WI38 (cell line): Measurements from ENCODE around the gene PHF21B.

Experiments used
- H3K4me3 ChIP-seq: 2 replicates; pipeline ENCODE4 v1.5.1; 2011; ENCODE audit warnings: low read depth, mild to moderate bottlenecking, control low read depth, low read length
- CTCF ChIP-seq: IDR thresholded peaks from 2 replicates; pipeline ENCODE4 v1.5.1; 2012; ENCODE audit warnings: low read depth, mild to moderate bottlenecking, control low read depth, low read length

PHF21B gene

GRCh38 chr22:44916281-44917231 lies 93.2 kb downstream of the PHF21B start:
- no peak overlapping the region for H3K4me3 ChIP-seq
- no peak for TF ChIP-seq CTCF

GRCh38 chr22:44915441-44915840 lies 94.4 kb downstream of the PHF21B start:
- TF ChIP-seq CTCF: no peak

GRCh38 chr22:44914026-44914721 lies 95.6 kb downstream of the PHF21B start:
- H3K4me3 ChIP-seq: no peak overlapping the region
- TF ChIP-seq CTCF: no peak

More at GRCh38 chr22:44915441-44915840, 94.4 kb downstream of the PHF21B start:
- no peak overlapping the region for H3K4me3 ChIP-seq

GRCh38 chr22:44913198-44913983 lies 96.4 kb downstream of the PHF21B start:
- no peak for TF ChIP-seq CTCF
- H3K4me3 ChIP-seq: no peak overlapping the region

GRCh38 chr22:44909241-44909640 lies 100.6 kb downstream of the PHF21B start:
- TF ChIP-seq CTCF: no peak
- H3K4me3 ChIP-seq: no peak overlapping the region

- no peak for TF ChIP-seq CTCF
- no peak overlapping the region for H3K4me3 ChIP-seq
Measured at GRCh38 chr22:44907765-44908737, 101.8 kb downstream of the PHF21B start.
